NCI-H226 (cell line): ENCODE measurements around the gene XXYLT1.
"Not testable (repeated sequence)": the region's sequence is repeated elsewhere in the genome, so short reads cannot be mapped to it uniquely, and the experiment has no call there.

Experiments
- DNase-seq: peaks from one replicate; pipeline ENCODE4 v3.0.0-alpha.2; 2015

Gene XXYLT1

DNA sequence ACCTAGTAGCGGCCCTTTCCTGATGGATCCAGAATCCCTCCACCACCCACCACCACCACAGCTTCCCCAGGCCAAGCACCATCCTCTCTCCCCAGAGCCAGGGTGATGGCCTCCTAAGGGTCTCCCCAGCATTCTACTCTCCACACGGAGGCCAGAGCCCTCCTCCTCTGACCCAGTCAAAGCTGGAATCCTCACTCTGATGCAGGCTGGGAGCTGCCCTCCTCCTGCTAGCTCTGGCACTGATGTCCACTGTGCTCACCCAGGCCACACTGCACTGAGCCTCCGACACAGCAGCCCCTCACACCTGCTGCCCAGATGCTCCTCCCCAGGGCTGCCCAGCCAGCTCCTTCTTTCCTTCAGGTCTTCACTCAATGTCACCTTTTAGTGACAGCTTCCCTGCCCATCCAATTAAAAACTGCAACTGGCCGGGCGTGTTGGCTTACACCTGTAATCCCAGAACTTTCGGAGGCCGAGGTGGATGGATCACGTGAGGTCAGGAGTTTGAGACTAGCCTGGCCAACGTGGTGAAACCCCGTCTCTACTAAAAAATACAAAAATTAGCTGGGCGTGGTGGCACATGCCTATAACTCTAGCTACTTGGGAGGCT, 21.0 kb downstream of the XXYLT1 start:
- DNase-seq = no peak

DNA sequence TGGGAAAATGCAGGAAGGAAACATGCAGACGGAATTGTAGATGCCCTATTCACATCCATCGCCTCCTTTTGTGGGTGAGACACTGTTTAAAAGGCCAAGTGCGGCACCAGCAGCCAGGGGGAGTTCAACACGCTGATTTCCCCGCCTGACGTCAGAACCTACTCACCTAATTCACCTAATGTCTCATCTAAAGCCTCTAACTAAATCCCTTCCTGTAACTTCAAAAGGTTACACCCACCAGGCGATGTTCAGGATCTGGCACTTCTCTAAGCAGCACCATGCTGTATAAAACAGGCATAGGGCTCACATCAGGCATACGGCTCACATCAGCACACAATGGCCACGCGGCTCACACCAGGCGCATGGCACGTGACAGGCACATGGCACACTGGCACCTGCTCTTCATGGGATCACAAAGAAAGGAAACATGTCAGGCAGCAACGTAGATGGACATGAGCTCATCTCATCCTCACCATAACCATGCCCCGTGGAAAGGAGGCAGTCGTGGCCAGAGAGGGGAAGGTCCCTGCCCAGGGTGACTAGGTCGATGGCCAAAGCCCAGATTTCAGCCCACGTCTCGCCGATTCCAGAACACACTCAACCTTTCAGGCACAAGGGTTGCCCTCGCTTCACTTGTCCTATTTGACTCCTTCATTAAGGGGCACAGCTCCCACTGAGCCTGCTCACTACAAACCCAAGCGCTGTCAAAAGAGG, 21.7 kb downstream of the XXYLT1 start:
- DNase-seq = no peak

DNA sequence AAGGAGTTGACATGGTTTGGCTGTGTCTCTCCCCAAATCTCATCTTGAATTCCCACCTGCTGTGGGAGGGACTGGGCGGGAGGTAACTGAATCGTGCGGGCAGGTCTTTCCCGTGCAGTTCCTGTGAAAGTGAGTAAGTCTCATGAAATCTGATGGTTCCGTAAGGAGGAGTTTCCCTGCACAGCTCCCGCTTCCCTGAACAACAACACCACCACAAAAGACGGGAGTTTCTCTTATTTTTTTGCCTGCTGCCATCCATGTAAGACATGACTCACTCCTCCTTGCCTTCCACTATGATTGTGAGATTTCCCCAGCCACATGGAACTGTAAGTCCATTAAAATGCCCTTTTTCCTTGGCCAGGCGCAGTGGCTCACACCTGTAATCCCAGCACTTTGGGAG, 22.7 kb downstream of the XXYLT1 start:
- no peak for DNase-seq

- no peak for DNase-seq
These were observed 23.1 kb downstream of the XXYLT1 start for GRCh38 chr3:195247863-195248189.

DNA sequence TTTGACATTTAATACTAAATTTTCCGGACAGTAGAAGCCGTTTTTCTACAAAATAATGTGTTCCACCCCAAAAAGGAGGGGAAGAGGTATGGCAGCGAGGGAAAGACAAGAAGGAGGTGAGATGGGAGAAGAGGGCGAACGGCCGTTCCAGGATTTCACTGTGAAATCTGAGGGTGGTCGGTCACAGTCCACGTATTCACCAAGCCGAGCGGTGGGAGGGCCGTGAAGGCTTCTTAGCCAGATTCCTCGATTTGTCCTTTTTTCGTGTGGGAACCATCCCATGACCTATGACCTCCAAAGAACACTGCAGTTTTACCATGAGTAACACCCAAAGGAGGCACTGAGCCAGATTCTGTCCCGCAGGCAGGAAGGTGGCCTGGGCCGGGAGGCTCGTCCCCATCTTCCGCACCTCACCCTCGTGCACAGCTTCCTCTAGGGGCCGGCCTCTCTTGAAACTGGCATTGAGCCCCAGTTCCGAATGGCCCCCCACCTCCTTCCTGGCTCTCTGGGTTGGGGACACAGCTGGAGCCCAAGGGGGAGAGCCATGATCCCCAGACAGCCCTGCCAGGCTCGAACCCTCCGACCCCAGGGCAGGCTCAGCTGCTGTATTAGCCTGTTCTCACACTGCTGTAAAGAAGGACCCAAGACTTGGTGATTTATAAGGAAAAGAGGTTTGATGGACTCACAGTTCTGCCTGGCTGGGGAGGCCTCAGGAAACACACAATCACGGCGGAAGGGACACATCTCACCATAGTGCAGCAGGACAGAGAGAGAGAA, 23.7 kb downstream of the XXYLT1 start:
- no peak for DNase-seq

- DNase-seq = no peak
These were observed 24.4 kb downstream of the XXYLT1 start for GRCh38 chr3:195246581-195246995.

- DNase-seq = no peak
These were observed 25.4 kb downstream of the XXYLT1 start for GRCh38 chr3:195245531-195245951.

DNA sequence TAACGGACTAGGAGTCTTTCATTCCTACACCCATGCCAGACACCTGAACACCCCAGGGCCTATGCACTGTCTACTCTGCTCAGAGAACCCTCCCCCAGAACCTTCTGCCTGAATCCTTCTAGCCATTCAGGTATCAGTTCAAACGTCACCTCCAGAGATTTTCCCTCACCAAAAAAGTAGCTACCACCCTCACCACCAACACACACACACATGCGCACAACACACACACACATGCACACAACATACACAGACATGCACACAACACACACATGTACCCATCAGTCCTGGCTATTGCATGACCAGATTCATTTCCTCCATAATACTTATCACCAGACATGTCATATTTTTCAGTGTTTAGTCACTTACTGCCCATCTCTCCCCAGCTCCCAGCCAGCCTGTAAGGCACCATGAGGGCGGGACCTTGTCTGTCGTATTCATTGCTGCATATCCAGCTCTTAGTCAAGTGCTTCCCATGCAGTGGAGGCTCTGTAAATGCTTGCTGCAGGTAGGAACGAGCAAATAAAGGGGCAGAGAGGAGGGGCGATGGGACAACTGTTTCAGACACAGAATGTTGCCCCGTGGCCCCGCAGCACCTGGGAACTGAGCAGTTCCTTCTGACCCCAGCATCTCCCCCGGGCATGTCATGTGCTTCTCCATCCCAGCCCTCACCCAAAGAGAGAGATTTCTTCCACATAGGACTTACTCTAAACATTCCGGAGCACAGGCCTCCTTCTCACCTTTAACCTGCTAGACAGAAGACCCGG, 29.2 kb downstream of the XXYLT1 start:
- peak; percentile 11 for DNase-seq

GRCh38 chr3:195240939-195241338, 30.0 kb downstream of the XXYLT1 start:
- no peak for DNase-seq

- no peak for DNase-seq
These were observed 30.7 kb downstream of the XXYLT1 start for GRCh38 chr3:195240171-195240701.

GRCh38 chr3:195239121-195239520, 31.8 kb downstream of the XXYLT1 start:
- no peak for DNase-seq

- no peak for DNase-seq
These were observed 32.3 kb downstream of the XXYLT1 start for GRCh38 chr3:195238586-195239118.

DNA sequence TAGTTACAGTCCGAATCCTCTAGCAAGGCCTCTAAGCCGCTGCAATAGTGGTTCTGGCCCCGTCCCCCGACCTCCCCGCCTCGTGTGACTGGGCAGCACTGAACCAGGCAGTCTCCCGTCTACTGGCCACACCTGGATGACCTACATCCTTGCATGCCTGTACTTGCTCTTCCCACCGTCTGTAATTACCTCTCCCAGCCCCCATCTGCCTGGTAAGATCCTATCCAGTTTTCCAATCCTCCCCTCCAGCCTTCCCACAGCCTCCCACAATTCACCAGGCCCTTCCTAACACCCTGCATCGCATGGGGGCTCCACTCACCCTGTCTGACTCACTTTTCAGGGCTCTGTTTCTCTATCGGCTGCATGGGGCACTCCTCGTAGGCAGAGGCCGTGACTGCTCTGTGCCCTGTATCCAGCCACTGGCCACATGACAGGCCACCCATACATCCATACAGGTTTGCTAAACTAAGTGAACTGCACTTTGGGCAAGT, 32.8 kb downstream of the XXYLT1 start:
- DNase-seq = no peak

- no peak for DNase-seq
These were observed 34.0 kb downstream of the XXYLT1 start for GRCh38 chr3:195236801-195237570.

DNA sequence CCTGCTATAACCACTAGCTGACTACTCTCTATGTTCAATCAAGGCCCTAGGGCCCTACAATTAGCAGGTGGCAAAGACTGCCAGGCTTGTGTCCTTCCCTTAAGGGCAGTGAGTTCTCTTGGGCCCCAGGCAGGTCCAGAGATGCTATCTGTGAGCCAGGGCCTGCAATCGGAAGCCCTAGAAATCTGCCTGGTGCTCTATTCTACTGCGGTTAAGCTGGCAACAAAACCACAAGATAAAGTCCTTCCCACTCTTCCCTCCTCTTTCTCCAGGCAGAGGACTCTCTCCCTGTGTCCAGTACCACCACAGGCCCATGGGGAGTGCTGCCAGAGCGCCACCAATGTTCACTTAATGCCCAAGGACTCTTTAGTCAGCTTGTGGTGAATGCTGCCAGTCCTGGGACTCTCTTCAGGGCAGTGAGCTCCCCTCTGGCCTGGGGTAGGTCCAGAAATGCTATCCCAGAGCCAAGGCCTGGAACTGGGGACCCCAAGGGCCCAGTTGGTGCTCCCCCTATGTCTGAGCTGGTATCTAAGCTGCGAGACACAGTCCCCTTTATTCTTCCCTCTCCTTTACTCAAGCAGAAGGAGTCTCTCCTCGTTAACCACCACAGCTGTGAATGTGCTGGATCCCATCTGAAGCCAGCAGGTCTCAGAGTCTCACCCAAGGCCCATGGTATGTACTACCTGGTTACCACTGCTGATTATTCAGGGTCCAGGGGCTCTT, 34.7 kb downstream of the XXYLT1 start:
- DNase-seq = no peak

GRCh38 chr3:195230244-195230643, 40.7 kb downstream of the XXYLT1 start:
- DNase-seq = no peak

DNA sequence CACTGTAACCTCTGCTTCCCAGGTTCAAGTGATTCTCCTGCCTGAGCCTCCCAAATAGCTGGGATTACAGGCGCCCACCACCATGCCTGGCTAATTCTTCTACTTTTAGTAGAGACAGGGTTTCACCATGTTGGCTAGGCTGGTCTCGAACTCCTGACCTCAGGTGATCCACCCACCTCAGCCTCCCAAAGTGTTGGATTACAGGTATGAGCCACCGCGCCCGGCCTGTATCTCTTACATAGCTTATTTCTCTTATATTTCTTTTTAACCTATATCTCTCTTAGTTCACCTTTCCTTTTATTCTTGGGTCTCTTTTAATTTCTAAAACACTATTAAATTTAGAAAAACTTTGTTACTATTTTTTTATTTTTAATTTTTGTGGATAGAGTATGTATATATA, 42.1 kb downstream of the XXYLT1 start:
- DNase-seq = not testable (repeated sequence)

DNA sequence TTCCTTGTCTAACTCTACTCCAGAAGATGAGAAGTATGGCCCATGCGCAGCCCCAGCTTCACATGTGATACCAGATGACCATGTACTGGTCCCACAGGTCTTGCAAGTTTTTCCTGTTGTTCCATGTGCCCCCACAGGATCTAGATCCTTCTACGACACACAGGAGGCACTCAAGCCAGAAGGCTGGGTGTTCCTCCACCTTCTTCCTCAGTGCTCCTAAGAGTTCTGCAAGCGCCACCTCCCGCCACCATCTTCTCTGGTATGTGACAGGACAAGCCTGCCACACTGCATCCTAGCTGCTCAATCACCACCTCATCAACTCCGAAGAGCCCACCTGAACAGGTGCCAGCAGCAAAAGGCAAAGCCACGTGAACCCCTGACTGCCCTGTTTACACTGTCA, 43.1 kb downstream of the XXYLT1 start:
- no peak for DNase-seq

GRCh38 chr3:195226900-195227447, 44.0 kb downstream of the XXYLT1 start:
- no peak for DNase-seq

GRCh38 chr3:195226445-195226844, 44.5 kb downstream of the XXYLT1 start:
- no peak for DNase-seq
